Thoracic aorta (tissue), 2 donors: ENCODE measurements around the gene CNKSR1. TPM values are rescaled to one million over a fixed set of nuclear protein-coding genes. Genes with fewer than 3 reads are reported as not detected.

Experiments used
- ATAC-seq: fragments of 150-250 bp; one replicate; pipeline ENCODE4 v1.8.0; 2017; ENCODE audit warnings: low read depth; ENCODE audit not compliant: insufficient number of reproducible peaks, low FRiP score
- DNase-seq: peaks from one replicate; pipeline ENCODE4 v3.0.0-alpha.2; 2020; ENCODE audit warnings: low spot score
- H3K27ac ChIP-seq, 2 donors: fragments of 200-600 bp; sonication (generic); 1 replicate in 1 of 2; 2 replicates in 1 of 2; pipeline ENCODE4 v1.5.1; 2016; ENCODE audit warnings: mild to moderate bottlenecking in 2 of 2, moderate library complexity in 2 of 2
- H3K27me3 ChIP-seq: fragments of 200-600 bp; sonication (generic); replicated peaks from 2 replicates; pipeline ENCODE4 v1.6.0; 2016; ENCODE audit warnings: mild to moderate bottlenecking; ENCODE audit not compliant: insufficient read depth
- H3K36me3 ChIP-seq: fragments of 200-600 bp; sonication (generic); one replicate; pipeline ENCODE4 v1.5.1; 2016
- H3K4me1 ChIP-seq, 2 donors: fragments of 200-600 bp; sonication (generic); 1 replicate in 1 of 2; 2 replicates in 1 of 2; pipeline versions ENCODE4 v1.5.1 to v1.6.0; 2016; ENCODE audit warnings: low read depth in 2 of 2, mild to moderate bottlenecking in 1 of 2; ENCODE audit not compliant: control insufficient read depth in 1 of 2
- H3K4me3 ChIP-seq: fragments of 200-600 bp; sonication (generic); 2 replicates; pipeline ENCODE4 v1.5.1; 2016; ENCODE audit warnings: mild to moderate bottlenecking
- H3K9me3 ChIP-seq: fragments of 200-600 bp; sonication (generic); 2 replicates; pipeline ENCODE4 v1.5.1; 2016
- total RNA-seq, 2 donors: library from RNA; depleted of rRNA; stranded (reverse); fragments of >200 nt; gene quantifications; one replicate each; pipeline versions ENCODE4 v1.1.0 to v1.2.3, GENCODE V29; 2016
- TF ChIP-seq, protein P1 (sequence below): fragments of 200-600 bp; sonication (generic); IDR thresholded peaks from one replicate; pipeline ENCODE4 v1.5.1; 2019; ENCODE audit warnings: antibody characterized with exemption

CNKSR1 gene
- total RNA-seq, 2 donors from 2014 or later = 5.8 to 17.5 TPM

GRCh38 chr1:26180010-26180506, 2.8 kb downstream of the CNKSR1 start:
- Histone ChIP-seq H3K36me3 (no peaks in the 10 kb centered on the region), H3K4me3 (no peak overlapping the region), H3K27ac (no peak overlapping the region), H3K4me1 (no peaks in the 10 kb centered on the region), H3K9me3 (no peaks in the 10 kb centered on the region), H3K27me3 (no peaks in the 10 kb centered on the region)
- TF ChIP-seq, protein P1, sequence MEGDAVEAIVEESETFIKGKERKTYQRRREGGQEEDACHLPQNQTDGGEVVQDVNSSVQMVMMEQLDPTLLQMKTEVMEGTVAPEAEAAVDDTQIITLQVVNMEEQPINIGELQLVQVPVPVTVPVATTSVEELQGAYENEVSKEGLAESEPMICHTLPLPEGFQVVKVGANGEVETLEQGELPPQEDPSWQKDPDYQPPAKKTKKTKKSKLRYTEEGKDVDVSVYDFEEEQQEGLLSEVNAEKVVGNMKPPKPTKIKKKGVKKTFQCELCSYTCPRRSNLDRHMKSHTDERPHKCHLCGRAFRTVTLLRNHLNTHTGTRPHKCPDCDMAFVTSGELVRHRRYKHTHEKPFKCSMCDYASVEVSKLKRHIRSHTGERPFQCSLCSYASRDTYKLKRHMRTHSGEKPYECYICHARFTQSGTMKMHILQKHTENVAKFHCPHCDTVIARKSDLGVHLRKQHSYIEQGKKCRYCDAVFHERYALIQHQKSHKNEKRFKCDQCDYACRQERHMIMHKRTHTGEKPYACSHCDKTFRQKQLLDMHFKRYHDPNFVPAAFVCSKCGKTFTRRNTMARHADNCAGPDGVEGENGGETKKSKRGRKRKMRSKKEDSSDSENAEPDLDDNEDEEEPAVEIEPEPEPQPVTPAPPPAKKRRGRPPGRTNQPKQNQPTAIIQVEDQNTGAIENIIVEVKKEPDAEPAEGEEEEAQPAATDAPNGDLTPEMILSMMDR = no peak
- DNase-seq = no peak
- ATAC-seq = no peak

GRCh38 chr1:26181586-26182382, 4.5 kb downstream of the CNKSR1 start:
- DNase-seq (no peak), ATAC-seq (no peak)
- TF ChIP-seq, protein P1 = no peak
- Histone ChIP-seq H3K4me1 (no peaks in the 10 kb centered on the region), H3K9me3 (no peaks in the 10 kb centered on the region), H3K4me3 (no peak overlapping the region), H3K36me3 (no peaks in the 10 kb centered on the region), H3K27me3 (no peaks in the 10 kb centered on the region), H3K27ac (no peak overlapping the region)

DNA sequence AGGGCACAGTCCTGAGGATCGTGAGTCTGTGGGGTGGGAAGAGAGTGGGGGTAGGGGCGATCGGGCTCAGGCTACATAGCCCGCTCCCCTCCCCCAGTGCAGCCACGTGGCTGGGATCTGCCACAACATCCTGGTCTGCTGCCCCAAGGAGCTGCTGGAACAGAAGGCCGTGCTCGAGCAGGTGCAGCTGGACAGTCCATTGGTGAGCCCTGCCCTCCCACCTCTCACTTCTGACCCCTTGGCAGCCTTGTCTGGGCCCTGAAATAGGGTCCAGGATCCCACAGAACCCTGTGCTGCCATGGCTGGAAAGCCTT, 5.0 kb downstream of the CNKSR1 start:
- no peak overlapping the region for H3K27ac ChIP-seq
- no peak for ATAC-seq
- H3K9me3 ChIP-seq = no peaks in the 10 kb centered on the region
- no peaks in the 10 kb centered on the region for H3K4me1 ChIP-seq
- TF ChIP-seq, protein P1 = no peak
- no peaks in the 10 kb centered on the region for H3K27me3 ChIP-seq
- no peaks in the 10 kb centered on the region for H3K36me3 ChIP-seq
- no peak overlapping the region for H3K4me3 ChIP-seq
- no peak for DNase-seq

- TF ChIP-seq, protein P1 = no peak
- no peaks in the 10 kb centered on the region for H3K4me1 ChIP-seq
- ATAC-seq = no peak
- no peaks in the 10 kb centered on the region for H3K9me3 ChIP-seq
- no peak overlapping the region for H3K4me3 ChIP-seq
- H3K27me3 ChIP-seq = no peaks in the 10 kb centered on the region
- H3K27ac ChIP-seq = no peak overlapping the region
- H3K36me3 ChIP-seq = no peaks in the 10 kb centered on the region
- DNase-seq = no peak
These were observed 6.8 kb downstream of the CNKSR1 start for GRCh38 chr1:26184086-26184485.

DNA sequence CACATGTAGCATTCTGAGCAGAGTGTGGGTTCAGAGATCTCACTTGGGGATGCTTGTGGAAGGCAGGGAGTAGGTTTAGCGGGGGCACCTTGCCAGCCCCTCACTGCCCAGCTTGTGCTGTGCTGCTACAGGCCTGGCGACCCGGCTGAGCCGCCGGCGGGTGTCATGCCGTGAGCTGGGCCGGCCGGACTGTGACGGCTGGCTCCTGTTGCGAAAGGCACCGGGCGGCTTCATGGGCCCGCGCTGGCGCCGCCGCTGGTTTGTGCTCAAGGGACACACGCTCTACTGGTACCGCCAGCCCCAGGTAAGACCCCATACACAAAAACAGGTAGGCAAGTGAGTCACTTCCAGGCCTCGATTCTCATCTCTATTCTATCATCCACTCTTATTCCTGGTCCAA, 7.6 kb downstream of the CNKSR1 start:
- no peak for ATAC-seq
- no peaks in the 10 kb centered on the region for H3K36me3 ChIP-seq
- no peaks in the 10 kb centered on the region for H3K4me1 ChIP-seq
- DNase-seq = no peak
- no peak overlapping the region for H3K27ac ChIP-seq
- H3K9me3 ChIP-seq = no peaks in the 10 kb centered on the region
- TF ChIP-seq, protein P1 = no peak
- H3K4me3 ChIP-seq = no peak overlapping the region
- no peaks in the 10 kb centered on the region for H3K27me3 ChIP-seq
